WI38 (cell line): ENCODE data around the gene COX4I1.

ENCODE experiments used
- H3K4me3 ChIP-seq: 2 replicates; pipeline ENCODE4 v1.5.1; 2011; ENCODE audit warnings: low read depth, mild to moderate bottlenecking, control low read depth, low read length
- CTCF ChIP-seq: IDR thresholded peaks from 2 replicates; pipeline ENCODE4 v1.5.1; 2012; ENCODE audit warnings: low read depth, mild to moderate bottlenecking, control low read depth, low read length

COX4I1 gene

GRCh38 chr16:85819245-85819644 is 19.8 kb downstream of the COX4I1 start:
- no peak overlapping the region for H3K4me3 ChIP-seq
- peak; percentile 76 for TF ChIP-seq CTCF

- H3K4me3 ChIP-seq, result no peak overlapping the region
- TF ChIP-seq CTCF, result no peak
Measured at GRCh38 chr16:85819771-85820170, 20.3 kb downstream of the COX4I1 start.

GRCh38 chr16:85820604-85821372 is 21.3 kb downstream of the COX4I1 start:
- TF ChIP-seq CTCF, result no peak
- no peak overlapping the region for H3K4me3 ChIP-seq

GRCh38 chr16:85821390-85822135 is 22.1 kb downstream of the COX4I1 start:
- H3K4me3 ChIP-seq, result no peak overlapping the region
- TF ChIP-seq CTCF, result peak; percentile 81

GRCh38 chr16:85822145-85822544 is 22.6 kb downstream of the COX4I1 start:
- H3K4me3 ChIP-seq, result no peak overlapping the region
- TF ChIP-seq CTCF, result no peak

GRCh38 chr16:85823328-85823920 is 23.9 kb downstream of the COX4I1 start:
- no peak for TF ChIP-seq CTCF
- no peak overlapping the region for H3K4me3 ChIP-seq
